SK-MEL-5 (cell line): ENCODE results near the gene NUTM2F. TPM values are rescaled to one million over a fixed set of nuclear protein-coding genes. Genes with fewer than 3 reads are reported as not detected.
"Not testable (repeated sequence)": the region's sequence is repeated elsewhere in the genome, so short reads cannot be mapped to it uniquely, and the experiment has no call there.

ENCODE experiments used
- DNase-seq: peaks from one replicate; pipeline ENCODE4 v3.0.0-alpha.2; 2016; ENCODE audit warnings: low read depth, low spot score
- in situ Hi-C: cut with HindIII; loops from 2 replicates; pipeline ENCODE4 v1.10.0; 2016; ENCODE audit warnings: low sequenced_read_pairs, high pct_unique_total_duplicates, low pct_unique_long_range_greater_than_20kb
- polyA plus RNA-seq, 2 experiments: library from polyadenylated mRNA; depleted of rRNA; stranded (reverse); fragments of >200 nt; gene quantifications; 2 replicates each; pipeline ENCODE4 v1.2.3, GENCODE V29; 2015
- total RNA-seq: library from RNA; depleted of rRNA; stranded (reverse); fragments of >200 nt; shearing (Covaris generic); gene quantifications from 2 replicates; pipeline ENCODE4 v1.2.3, GENCODE V29; 2014; rRNA removed

NUTM2F gene, protein sequence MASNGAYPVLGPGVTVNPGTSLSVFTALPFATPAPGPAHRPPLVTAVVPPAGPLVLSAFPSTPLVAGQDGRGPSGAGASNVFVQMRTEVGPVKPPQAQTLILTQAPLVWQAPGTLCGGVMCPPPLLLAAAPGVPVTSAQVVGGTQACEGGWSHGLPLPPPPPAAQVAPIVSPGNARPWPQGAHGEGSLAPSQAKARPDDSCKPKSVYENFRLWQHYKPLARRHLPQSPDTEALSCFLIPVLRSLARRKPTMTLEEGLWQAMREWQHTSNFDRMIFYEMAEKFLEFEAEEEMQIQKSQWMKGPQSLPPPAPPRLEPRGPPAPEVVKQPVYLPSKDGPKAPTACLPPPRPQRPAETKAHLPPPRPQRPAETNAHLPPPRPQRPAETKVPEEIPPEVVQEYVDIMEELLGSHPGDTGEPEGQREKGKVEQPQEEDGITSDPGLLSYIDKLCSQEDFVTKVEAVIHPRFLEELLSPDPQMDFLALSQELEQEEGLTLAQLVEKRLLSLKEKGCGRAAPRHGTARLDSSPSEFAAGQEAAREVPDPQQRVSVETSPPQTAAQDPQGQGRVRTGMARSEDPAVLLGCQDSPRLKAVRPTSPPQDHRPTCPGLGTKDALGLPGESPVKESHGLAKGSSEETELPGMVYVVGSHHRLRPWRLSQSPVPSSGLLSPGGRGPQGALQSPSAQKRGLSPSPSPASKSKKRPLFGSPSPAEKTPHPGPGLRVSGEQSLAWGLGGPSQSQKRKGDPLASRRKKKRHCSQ
- total RNA-seq = not detected in 2 replicates
- not detected in 2 replicates for polyA plus RNA-seq (2015; cell fraction: cytosol; rRNA removed)
- polyA plus RNA-seq (2015; cell fraction: nucleus; rRNA removed) = not detected in 2 replicates

DNA sequence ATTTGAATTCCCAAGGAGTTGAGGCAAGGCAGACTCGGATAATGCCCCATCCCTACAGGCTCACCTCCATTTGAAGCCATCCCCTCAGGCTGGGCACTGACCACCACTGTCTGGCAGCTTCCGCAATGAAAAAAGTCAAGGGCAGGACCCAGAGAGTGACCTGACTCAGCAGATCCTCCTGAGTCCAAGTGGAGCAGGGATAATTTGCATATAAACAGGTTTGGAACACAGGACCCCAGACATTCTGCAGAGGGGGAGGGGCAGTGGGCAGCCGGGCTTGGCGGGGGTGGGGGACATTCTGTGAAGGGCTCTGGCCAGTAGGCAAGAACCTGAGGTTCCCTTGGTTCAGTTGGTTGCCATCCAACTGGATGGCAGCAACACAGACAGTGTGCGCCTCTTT is at the start of gene NUTM2F:
Gene NUTM2F (minus strand): TSS at position 101 of the 400 bp plus-strand sequence. CDS start 21 bp downstream, at position 80.
- DNase-seq, in situ Hi-C loops: not testable (repeated sequence)

DNA sequence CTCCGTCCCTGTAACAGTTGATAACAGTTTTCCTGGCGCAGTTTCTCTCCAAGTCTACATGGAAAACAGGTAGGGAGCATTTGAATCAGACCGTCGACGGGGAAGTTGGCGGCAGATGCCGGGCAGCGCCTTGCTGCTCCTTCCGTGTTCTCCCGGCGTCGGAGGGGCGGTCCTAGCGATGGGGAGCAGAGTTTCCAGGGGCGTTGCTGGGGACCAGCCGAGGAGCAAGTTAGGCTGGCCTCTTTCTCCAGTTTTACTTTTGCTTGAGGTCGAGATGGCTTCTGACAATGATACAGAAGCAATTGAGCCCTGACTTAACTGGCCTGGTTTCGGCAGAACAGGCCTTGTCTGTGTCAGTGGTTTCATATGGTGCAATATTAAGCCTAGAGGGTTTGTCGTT is 46.8 kb upstream of the NUTM2F start:
- in situ Hi-C loops = not testable (repeated sequence)

DNA sequence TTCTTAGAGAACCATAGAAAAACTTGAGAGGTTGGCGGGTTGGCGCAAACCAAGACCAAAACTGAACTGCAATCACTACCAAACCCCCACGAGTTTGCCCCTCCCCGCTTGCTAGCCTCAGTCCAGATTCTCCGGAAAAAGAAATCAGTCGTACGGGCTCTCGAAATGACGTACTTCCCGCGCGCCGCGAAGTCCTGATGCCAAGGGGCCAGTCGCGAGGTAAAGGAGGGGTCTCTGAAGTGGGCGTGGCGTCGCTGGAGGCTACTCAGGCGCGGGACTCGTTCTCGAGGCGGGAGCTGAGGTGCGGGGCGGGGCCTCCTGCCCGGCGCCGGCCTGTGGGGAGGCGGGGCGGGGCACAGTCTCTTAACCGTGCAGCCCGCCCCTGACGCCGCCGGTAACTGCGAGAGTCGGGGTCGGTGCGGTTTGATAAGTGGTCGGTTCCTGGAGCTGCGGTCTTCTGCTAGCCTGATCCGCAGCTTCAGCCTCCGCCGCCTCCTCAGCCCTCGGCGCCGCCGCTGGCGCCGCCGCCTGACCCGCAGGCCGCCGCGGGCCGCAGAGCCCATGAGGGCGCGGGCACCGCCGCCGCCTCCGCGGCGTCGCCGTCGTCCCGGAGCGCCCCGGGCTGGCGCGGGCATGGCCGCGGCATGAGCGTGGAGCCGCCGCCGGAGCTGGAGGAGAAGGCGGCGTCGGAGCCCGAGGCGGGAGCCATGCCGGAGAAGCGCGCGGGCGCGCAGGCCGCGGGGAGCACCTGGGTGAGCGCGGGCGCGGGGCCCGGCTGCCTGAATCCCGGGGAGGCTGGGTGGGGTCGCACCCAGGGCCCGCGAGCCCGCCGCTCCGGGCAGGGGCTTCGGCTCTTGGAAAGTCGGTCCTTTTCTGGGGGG is 46.0 kb upstream of the NUTM2F start:
- in situ Hi-C loops = not testable (repeated sequence)
- DNase-seq = peak; percentile 92

More for the DNA sequence above, 46.8 kb upstream of the NUTM2F start:
- peak; percentile 41 for DNase-seq

DNA sequence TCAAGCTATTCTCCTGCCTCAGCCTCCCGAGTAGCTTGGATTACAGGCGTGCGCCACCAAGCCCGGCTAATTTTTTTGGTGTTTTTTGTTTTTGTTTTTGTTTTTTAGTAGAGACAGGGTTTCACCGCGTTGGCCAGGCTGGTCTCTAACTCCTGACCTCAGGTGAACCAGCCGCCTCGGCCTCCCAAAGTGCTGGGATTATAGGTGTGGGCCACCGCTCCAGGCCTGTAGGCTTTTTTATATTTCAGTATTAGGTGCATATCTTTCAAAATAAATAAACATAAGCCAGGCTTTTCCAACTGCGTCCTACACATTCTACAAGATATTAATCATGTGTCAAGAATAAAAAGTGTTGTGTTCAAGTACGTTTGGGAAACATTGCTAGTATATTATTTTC is 45.3 kb upstream of the NUTM2F start:
- in situ Hi-C loops, DNase-seq: not testable (repeated sequence)

DNA sequence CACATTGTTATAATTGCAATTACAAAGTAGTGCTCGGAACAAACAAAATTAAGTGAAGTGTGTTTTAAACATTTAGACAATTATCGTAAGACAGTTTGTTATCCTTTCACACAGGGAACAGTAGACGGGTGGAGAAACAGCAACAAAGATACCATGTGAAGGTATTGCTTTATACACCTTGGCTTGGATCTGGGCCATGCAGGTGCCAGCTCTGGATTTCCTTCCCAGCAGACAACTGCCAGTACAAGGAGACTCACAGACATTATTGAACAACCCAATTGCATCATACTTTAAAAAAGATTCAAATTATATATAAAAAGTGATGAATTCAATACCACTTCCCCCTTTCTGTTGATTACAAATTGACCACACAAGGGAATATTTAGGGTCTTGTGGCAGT is 41.8 kb upstream of the NUTM2F start:
- DNase-seq, in situ Hi-C loops: not testable (repeated sequence)

DNA sequence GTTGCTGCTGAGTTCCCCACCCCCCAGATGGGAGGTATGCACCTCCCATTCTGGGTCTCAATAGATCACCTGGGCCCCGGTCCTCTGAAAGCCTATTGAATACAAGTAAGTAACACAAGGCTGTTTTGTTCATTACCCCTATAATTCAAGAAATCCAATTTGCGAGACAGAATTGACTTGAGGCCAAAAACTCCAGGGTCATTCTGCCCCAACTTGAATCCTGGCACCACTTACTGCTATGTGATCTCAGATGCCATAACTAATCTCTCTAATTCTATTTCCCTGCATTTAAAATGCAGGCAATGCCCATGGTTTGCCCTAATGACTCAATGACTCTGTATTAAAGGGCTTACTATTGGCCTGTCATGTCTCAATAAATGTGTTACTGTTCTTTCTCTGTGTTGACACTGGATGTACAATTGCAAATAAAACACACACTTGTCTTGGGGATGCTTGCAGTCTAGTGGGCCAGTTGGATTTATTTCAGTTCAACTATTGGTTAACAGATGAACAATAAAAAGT is 35.7 kb upstream of the NUTM2F start:
- in situ Hi-C loops, DNase-seq: not testable (repeated sequence)

DNA sequence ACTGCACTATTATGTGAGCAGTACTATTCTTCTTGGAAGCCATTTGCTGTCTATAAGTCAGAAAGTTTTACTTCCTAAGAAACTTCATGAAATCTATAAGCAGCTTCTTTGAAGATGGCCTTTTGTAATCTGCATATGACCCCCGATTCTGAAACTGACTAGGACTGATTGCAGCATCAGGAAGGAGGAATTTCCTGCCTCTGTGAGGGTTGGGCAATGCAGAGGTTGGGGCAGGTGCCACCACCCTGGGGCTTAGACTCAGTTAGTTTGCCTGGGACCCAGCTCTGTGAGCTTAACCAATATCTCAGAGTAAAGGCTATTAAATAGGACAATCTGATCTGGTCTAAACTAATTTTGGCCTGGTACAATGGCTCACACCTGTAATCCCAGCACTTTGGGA is 28.7 kb upstream of the NUTM2F start:
- in situ Hi-C loops = not testable (repeated sequence)

DNA sequence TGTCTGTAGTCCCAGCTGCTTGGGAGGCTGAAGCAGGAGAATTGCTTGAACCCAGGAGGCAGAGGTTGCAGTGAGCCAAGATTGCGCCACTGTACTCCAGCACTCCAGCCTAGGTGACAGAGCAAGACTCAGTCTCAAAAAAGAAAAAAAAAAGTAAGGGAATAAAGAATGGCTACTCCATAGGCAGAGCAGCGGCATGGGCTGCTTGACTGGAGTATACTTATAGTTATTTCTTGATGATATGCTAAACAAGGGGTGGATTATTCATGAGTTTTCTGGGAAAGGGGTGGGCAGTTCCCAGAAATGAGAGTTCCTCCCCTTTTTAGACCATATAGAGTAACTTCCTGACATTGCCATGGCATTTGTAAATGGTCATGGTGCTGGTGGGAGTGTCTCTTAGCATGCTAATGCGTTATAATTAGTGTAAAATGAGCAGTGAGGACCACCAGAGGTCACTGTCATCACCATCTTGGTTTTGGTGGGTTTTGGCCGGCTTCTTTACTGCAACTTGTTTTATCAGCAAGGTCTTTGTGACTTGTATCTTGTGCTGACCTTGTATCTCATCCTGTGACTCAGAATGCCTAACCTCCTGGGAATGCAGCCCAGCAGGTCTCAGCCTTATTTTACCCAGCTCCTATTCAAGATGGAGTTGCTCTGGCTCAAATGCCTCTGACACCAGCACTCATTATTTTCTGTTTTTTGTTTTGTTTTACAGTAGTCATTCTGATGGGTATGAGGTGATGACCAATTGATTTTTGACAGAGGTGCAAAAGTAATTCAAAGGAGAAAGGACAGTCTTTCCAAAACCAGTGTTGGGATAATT is 23.7 kb upstream of the NUTM2F start:
- DNase-seq, in situ Hi-C loops: not testable (repeated sequence)

More for the DNA sequence above, 28.7 kb upstream of the NUTM2F start:
- DNase-seq = not testable (repeated sequence)

DNA sequence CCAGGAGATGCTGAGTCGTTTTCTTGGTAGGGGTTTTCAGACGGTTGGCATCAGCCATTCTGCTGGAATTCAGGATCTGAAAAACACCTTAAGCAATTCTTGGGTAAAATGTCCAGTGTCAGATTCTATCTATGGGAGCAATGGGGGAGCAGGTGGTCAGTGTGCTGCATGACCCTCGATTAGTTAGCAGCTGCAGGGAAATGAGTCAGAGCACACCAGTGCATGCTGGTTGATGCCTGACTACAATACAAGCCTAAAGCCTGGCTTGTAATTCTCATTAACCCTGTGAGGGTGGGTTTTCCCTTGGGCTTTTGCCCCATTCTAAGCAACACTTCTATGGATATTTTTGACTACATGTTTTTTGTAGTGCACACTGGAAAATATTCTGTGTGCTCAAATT is 20.3 kb upstream of the NUTM2F start:
- in situ Hi-C loops, DNase-seq: not testable (repeated sequence)

DNA sequence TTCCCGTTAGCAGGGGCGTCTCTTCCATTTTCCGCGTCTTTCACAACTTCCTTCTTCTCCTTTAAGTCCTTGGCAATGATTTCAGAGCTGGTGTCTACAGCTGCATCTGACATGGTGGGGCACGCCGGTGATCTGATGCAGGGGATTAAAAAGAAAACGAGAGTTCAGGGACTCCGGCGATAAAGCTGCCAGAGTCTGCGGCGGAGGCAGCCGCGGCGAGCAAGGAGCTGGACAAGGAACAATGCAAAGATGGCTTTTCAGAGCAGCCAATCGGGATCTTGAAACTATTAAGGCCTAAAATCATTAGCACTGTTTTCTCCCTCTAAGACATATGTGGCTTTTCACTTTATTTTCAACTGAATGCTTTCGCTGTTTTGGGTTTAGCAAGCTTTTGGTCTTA is 19.0 kb upstream of the NUTM2F start:
- in situ Hi-C loops = not testable (repeated sequence)

DNA sequence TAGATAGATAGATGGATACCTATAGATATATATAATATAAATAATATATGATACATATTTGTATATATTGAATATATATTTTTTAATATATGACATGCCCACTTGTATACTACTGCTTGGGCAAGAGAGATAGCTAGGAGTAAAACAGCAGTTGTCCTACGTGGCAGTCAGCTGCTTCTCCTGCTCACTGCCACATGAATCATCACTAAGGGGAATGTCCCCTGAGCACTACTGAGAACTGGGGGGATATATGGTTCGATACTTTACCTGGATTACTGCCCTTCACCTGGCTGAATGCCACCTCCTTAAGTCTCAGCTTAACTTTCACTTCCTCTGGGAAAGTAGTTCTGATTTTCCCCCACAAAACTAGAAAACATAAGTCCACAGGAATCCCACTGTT is 13.3 kb upstream of the NUTM2F start:
- in situ Hi-C loops, DNase-seq: not testable (repeated sequence)

More for the DNA sequence above, 19.0 kb upstream of the NUTM2F start:
- DNase-seq = not testable (repeated sequence)

DNA sequence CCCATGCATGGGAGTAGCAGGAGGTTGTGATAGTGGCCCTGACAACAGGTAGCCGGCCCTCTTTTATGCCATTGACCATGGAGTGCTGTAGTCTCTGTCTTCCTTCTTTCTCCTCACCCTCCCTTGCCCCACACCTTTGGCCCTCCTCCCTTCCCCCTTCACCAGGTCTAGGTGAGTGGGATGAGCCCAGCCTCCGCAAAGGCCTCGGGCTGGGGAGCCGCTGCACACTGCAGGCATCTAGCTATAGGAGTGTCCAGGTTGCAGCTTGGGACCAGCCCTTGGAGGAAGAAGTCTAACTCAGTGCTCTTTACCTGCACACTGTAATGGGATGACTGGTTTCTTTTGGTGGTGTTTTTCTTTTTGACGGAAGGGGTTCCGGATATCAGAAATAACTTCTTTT is 12.3 kb upstream of the NUTM2F start:
- in situ Hi-C loops, DNase-seq: not testable (repeated sequence)

DNA sequence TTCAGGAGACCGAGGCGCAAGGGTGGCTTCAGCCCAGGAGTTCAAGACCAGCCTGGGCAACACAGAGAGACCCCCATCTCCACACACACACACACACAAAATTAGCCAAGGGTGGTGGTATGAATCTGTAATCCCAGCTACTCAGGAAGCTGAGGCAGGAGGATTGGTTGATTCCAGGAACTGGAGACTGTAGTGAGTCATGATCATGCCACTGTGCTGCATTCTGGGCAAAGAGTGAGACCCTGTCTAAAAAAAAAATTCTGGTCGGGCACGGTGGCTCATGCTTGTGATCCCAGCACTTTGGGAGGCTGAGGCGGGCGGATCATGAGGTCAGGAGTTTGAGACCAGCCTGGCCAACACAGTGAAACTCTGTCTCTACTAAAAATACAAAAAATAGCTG is 11.2 kb upstream of the NUTM2F start:
- in situ Hi-C loops, DNase-seq: not testable (repeated sequence)

DNA sequence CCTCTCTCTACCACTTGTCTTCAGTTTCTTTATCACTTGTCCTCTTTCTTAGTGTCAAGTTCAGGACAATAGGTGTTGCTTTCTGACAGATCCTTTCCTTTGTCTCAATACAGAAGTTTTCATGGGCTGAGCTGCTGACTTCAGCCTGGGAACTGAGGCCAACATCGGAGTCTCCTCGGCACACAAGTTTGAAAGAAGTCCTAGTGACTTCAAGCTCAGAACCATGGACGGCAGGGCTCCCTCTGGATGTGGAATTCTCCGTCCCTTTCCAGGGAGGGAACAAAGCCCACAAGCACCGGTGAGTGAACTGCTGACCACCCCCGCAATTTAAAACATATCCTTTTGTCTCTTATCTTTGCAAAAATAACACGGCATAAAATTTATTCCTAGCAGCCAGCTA is 10.3 kb upstream of the NUTM2F start:
- in situ Hi-C loops, DNase-seq: not testable (repeated sequence)

DNA sequence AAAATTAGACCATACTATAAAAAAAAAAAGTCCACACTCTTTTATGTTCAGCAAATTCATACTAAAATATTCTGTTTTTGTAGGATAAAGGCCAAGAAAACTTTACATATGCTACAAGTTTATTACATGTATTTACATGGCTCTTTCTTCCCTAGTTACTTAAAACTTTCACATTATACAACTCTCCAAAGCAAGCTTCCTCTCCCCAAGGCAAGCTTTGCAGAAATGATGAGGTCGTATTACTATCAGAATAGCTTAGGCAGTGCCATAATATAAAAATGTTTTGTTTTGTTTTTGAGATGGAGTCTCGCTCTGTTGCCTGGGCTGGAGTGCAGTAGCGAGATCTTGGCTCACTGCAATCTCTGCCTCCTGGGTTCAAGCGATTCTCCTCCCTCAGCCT is 8.0 kb upstream of the NUTM2F start:
- DNase-seq, in situ Hi-C loops: not testable (repeated sequence)

DNA sequence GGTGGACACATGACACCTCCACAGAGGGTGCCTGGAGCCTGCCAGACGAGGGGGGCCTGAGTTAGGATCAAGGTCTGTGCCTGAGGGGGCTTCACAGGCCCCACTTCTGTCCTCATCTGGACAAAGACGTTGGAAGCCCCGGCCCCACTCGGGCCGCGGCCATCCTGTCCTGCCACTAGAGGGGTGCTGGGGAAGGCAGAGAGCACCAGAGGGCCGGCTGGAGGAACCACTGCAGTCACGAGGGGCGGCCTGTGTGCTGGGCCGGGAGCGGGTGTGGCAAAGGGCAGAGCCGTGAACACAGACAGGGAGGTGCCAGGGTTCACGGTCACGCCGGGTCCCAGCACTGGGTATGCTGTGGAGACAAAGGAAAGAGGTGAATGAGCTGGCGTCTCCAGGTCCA is 2.9 kb downstream of the NUTM2F start:
- in situ Hi-C loops, DNase-seq: not testable (repeated sequence)
